AG04449 (cell line): ENCODE data around the gene PINLYP.
A peak's percentile ranks its signal among the peaks of the same experiment; 100 is the strongest.

Source experiments
- CTCF ChIA-PET: fragments of 350-600 bp; formaldehyde crosslinking; extraction: SDS; loops from one replicate; lab custom pipeline; 2021; ENCODE audit warnings: antibody characterized with exemption; lab: Yijun Ruan, JAX
- POLR2A ChIA-PET: fragments of 400-600, 350-600 bp; formaldehyde crosslinking; extraction: SDS; loops from one replicate; lab custom pipeline; 2020; ENCODE audit warnings: antibody characterized with exemption, inconsistent platforms; lab: Yijun Ruan, JAX
- DNase-seq: peaks from one replicate; pipeline ENCODE4 v3.0.0-alpha.2; 2010; ENCODE audit warnings: low read depth, low spot score
- H3K4me3 ChIP-seq: 2 replicates; pipeline ENCODE4 v1.5.1; 2011; ENCODE audit warnings: low read depth, mild to moderate bottlenecking, control low read depth, low read length
- CTCF ChIP-seq: IDR thresholded peaks from one replicate; pipeline ENCODE4 v1.5.1; 2011; ENCODE audit warnings: mild to moderate bottlenecking, moderate library complexity, low read length, control low read depth, inconsistent platforms; ENCODE audit not compliant: insufficient read depth; ENCODE audit errors: missing control alignments

PINLYP gene

GRCh38 chr19:43611788-43612187 lies 36.2 kb downstream of the PINLYP start, which contains the start of gene SRRM5:
Gene SRRM5 (plus strand): TSS chr19:43612088. CDS start chr19:43612122, 34 bp downstream.
- no peak for DNase-seq
- no peak for TF ChIP-seq CTCF
- no peak within 1 kb of the TSS for H3K4me3 ChIP-seq
- CTCF ChIA-PET = no interaction called here
- POLR2A ChIA-PET = no interaction called here

DNA sequence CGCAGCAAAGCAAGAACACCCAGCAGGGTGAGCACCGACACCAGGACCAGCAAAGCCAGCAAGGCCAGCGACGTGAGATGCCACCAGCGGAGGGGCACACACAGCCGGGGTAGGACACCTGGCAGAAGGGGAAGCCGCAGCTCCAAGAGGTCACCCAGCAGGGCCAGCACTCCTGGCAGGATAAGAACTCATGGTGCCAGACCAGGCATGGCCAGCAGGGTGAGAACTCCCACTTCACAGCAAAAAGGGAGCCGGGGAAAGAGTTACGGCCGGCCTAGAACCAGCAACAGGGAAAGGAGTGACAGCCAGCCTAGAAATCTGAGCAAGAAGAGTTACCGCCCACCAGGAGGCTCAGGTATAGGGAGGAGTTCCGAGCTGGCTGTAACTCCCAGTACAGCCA lies 36.8 kb downstream of the PINLYP start:
- ChIA-PET POLR2A (no interaction called here), CTCF (no interaction called here)
- no peak for DNase-seq
- no peak for TF ChIP-seq CTCF
- no peak overlapping the region for H3K4me3 ChIP-seq

- POLR2A ChIA-PET = interaction anchor here (1.3 kb wide), 1 partner anchor 52 kb away, joined by 4 read pairs; no protein-coding TSS in a partner anchor
- no peak for TF ChIP-seq CTCF
- CTCF ChIA-PET = no interaction called here
These were observed 40.7 kb downstream of the PINLYP start for GRCh38 chr19:43616306-43616705.

GRCh38 chr19:43616954-43617353 lies 41.4 kb downstream of the PINLYP start:
- no peak for TF ChIP-seq CTCF
- POLR2A ChIA-PET = no interaction called here
- no peak overlapping the region for H3K4me3 ChIP-seq
- CTCF ChIA-PET = interaction anchor here (1.0 kb wide), 1 partner anchor 23 kb away, joined by 3 read pairs; no protein-coding TSS in a partner anchor
- no peak for DNase-seq

More at GRCh38 chr19:43616306-43616705, 40.7 kb downstream of the PINLYP start:
- no peak overlapping the region for H3K4me3 ChIP-seq
- no peak for DNase-seq

GRCh38 chr19:43618921-43619261 lies 43.3 kb downstream of the PINLYP start:
- peak overlapping the region; percentile 81 for H3K4me3 ChIP-seq
- POLR2A ChIA-PET = interaction anchor here (0.7 kb wide), 1 partner anchor 50 kb away, joined by 3 read pairs; no protein-coding TSS in a partner anchor
- DNase-seq = no peak
- CTCF ChIA-PET = interaction anchor here (0.9 to 1.2 kb wide), 2 partner anchors 63 to 191 kb away, joined by 3 to 4 read pairs; no protein-coding TSS in a partner anchor
- no peak for TF ChIP-seq CTCF

- ChIA-PET POLR2A (no interaction called here), CTCF (no interaction called here)
These were observed 43.9 kb downstream of the PINLYP start, which contains the start of gene ZNF428 for GRCh38 chr19:43619262-43620060. Gene ZNF428 (minus strand): TSS chr19:43619629. CDS start chr19:43614304, 5,325 bp downstream.

More at GRCh38 chr19:43619262-43620060, 43.9 kb downstream of the PINLYP start, which contains the start of gene ZNF428:
- TF ChIP-seq CTCF = no peak
- no peak for DNase-seq
- peak within 1 kb of the TSS; percentile 81 for H3K4me3 ChIP-seq
